ELR (cell line): ENCODE measurements around the gene GHITM.
"Not testable (repeated sequence)": the region's sequence is repeated elsewhere in the genome, so short reads cannot be mapped to it uniquely, and the experiment has no call there.

Experiments
- DNase-seq: peaks from one replicate; pipeline ENCODE4 v3.0.0-alpha.2; 2015; ENCODE audit warnings: low read depth

Gene GHITM

DNA sequence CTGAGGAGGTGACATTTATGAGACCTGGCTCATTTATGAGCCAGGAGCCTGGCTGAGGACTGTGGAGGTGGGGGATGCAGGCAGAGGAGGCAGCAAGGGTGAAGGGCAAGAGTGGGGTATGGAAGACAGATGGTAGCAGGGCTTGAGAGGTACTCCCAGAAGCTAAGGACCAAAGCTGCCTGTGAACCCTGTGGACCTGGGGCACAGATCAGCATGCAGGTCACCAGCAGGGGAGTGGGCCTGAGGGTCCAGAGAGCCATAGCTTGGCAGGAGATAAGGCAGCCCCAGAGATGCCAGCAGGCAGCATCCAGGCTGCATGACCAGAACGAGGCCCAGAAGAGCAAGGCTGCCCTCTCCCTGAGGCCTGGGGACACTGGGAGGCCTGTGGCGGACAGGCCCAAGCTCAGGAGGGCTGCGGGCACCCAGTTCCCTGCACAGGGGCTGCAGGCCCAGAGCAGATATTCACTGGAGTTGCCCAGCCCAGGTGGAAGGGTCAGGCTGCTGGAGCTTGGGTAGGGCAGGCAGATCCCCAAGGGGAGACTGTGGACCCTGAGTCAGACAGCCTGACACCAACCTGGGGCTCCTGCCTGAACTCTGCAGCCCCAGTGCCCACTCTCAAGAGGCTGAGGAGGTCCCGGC, 37.6 kb downstream of the GHITM start:
- DNase-seq = no peak

DNA sequence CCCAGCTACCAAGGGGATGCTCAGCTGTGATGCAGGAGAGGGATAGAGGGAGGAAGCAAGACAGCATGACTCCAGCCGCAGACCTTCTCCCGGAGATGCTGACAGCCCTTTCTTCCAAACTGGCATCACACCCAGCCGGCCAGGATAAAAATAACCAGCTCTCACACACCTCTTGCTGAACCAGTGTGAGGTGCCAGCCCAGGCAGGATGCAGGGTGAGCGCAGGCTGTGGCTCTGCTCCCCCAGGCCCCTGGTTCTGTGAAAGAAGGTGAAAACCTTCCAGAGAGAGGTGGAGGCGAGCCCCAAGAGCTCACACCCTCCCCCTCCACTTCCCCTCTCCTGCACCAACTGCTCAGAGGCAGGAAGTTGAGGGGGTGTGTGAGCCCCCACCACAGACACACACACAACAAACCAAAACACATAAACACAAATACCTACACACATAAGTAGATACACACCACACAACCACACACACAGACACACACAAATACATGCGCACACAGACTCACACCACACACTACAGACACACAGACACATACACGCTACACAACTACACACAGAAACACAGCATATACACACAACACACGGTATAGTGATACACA, 38.3 kb downstream of the GHITM start:
- no peak for DNase-seq

DNA sequence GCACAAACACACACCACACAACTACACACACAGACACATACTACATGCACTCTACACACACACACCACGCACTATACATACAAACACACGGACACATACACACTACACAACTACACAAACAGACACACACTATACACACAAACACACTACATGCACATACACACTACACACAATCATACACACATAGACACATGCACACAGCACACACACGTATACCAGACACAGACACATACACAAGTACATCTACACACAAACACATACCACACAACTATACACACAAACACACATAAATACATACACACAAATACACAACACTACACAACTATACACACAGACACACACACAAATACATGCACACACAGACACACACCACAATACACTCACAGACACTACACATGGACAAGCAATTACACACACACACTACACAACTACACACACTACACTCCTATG, 38.9 kb downstream of the GHITM start:
- DNase-seq = no peak

DNA sequence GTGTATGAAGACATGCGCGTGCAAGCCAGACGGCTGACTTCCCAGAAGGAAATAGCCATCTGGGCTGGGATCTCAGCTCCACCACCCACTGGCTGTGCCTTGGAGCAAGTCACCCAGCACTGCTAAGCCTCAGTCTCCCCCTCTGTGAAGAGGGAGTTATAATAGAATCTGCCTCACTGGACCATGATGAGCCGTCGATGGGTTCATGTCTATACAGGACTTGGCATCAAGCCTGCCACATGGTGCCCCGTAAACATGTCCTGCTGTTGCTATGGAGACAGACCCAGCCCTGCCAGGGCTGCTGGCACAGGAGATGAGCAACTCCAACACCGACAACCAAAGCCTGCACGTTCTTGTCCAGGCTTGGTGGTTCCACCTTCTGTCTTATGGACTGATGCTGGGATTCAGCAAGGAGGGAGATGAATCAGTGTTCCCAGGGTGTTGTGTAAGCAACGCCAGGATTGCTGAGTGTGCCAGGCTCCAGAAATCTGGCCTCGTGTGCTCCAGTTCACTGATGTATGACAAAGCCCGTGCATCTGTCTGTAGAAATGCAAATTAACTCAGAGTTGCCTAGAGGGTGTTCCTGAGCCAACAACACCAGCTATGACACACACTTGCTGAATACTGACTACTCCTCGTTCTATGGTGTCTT, 39.9 kb downstream of the GHITM start:
- peak; percentile 57 for DNase-seq

DNA sequence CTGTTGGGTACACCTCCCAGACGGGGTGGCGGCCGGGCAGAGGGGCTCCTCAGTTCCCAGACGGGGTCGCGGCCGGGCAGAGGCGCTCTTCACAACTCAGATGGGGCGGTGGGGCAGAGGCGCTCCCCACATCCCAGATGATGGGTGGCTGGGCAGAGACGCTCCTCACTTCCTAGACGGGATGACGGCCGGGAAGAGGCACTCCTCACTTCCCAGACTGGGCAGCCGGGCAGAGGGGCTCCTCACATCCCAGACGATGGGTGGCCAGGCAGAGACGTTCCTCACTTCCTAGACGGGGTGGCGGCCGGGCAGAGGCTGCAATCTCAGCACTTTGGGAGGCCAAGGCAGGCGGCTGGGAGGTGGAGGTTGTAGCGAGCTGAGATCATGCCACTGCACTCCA, 41.1 kb downstream of the GHITM start:
- DNase-seq = not testable (repeated sequence)

DNA sequence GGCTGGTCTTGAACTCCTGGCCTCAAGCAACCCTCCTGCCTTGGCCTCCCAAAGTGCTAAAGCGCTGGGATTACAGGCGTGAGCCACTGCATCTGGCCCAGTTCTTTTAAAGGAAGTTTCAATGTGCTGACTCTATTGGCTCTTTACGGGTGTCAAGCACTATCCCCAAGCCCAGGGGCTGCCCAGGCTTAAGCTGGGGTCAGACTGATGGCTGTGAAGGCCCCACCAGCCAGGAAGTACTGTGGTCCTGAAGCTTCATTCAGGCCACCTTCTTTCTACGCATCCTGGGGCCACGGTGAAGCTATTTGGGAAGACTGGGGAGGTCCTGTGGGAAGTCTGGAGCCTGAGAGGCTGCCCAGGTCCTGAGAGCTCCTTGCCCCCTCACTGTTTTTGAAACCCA, 42.3 kb downstream of the GHITM start:
- no peak for DNase-seq

DNA sequence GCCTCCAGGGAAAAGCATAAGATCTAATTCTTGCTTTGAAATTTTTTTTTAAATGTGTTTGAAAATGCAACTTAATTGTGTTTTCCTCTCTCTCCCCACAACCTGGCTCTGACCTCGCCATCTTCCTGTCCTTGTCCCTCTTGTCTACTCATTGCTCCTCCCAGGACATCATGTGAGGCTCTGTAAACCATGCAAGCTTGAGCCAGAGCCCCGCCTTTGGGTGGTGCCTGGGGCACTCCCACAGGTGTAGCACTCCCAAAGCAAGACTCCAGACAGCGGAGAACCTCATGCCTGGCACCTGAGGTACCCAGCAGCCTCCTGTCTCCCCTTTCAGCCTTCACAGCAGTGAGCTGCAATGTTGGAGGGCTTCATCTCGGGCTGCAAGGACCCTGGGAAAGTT, 45.2 kb downstream of the GHITM start:
- no peak for DNase-seq

DNA sequence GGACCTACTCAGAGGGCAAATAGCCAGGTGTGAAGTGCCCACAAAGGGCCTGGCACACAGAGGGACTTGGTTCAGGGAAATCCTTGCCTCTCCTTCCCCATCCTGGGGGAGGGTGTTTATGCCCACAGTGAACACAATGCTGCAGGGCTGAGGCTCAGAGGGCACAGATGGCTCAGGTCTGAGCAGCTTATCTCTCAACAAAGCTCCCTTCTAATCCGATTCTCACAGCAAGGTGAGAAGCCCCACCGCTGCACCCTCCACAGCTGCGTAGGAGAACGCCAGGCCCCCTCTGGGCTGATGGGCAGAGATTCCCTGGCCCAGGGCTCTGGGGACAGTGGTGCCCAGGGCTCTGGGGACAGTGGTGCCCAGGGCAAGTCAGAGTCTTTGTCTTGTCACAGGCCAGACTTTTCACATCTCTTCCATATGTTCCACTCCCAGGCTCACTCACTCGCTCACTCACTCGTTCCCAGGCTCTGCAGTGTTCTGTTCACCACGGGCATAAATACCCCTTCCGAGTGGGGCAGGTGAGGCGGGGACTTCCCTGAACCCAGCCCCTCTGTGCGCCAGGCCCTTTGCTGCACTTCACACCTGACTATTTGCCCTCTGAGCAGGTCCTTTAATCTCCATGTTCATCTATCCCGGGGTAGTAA, 46.3 kb downstream of the GHITM start:
- no peak for DNase-seq

DNA sequence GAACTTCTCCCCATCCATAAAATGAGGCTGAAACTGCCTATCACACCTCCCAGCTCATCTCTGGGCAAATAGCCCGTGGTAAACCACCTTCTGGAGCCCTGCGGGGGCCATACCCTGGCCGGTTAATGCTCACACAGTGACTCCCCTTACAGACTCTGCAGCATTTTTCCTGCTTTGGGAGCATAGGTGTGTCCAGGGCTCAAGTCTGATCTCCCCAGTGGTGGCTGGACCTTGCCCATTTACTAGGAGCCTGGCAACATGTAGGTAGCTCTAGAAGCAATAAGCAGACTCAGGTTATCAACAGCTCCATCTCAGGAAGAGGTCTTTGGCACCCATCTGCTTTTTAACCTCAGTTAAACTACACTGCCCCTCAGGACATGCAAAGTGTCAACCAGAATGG, 49.5 kb downstream of the GHITM start:
- no peak for DNase-seq

DNA sequence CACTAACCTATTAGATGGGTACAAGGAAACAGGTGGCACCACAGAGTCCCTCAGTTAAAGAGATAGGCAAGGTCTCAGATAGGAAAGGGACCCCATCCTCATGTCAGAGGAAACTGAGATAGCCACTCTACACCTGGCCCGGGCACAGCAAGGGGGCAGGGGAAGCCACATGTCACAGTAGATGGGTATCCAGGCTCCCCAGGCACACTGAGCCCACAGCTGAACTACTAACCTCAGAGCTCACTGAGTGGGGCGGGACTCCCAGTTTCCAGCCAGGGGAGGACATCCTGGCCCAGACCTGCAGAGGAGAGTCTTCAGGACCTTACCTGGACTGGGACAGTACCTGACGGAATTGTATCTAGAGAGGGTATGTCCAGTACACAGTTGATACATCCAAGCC, 51.3 kb downstream of the GHITM start:
- no peak for DNase-seq

DNA sequence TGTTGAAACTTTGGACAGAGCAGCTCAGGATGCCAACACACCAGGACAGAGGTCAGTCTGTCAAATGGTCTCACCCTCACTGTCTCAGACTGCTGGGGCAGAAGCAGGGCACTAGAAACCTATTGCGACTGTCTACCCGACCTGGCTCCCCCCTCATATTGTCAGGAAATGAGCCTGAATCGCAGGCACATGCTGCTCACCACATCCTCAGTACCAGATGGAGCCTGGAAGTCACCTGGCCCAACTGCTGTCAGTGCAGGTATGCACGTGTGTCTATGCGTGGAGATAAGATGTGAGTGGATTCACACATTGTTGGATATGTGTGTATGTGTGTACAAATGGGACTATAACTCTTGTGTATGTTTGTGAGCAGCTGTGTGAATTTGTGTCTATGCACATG, 51.8 kb downstream of the GHITM start:
- no peak for DNase-seq

DNA sequence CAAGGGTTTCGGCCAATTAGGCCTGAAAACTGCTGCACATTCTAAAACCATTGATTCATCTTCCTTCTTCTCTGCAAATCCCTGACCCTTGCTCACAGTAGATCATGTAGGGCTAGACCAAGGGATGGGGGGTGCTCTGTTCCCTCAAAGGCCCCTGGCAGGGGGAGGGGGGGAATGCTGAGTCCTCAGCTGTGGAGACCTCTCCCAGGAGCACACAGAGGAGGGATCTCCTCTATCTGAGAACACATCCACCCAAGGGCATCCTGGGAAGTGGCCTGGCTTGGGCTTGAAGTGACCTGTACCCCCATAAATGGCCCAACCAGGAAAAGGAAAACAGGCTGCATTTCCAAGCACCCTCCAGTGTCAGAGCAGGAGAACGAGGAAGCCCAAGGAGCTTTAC, 54.0 kb downstream of the GHITM start:
- DNase-seq = no peak

DNA sequence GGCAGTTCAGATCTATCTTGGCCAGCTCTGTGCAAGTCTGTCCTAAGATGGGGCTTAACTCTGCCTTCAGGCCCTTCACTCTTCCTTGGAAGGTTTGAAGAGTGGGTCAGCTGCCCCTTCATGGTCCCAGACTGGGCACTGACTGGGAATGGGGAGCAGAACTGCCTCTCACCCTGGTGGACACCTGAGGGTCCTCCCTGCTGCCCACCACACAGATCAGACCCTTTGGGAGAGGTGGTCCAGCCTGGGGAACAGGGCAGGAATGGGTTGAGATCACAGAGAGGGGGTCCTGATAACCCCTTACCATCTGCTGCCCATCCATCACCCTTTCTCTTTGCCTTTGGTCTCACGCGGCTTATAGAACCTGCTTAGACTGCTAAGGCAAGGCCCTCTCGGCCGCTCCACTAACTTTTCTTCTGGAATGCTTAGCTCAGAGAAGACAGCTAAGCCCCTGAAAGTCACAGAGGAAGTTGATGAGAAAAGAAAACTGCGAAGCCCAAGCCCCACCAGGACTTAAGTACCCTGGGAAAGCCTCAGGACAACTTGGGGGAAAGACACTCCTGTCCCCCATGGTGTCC, 54.6 kb downstream of the GHITM start:
- no peak for DNase-seq

DNA sequence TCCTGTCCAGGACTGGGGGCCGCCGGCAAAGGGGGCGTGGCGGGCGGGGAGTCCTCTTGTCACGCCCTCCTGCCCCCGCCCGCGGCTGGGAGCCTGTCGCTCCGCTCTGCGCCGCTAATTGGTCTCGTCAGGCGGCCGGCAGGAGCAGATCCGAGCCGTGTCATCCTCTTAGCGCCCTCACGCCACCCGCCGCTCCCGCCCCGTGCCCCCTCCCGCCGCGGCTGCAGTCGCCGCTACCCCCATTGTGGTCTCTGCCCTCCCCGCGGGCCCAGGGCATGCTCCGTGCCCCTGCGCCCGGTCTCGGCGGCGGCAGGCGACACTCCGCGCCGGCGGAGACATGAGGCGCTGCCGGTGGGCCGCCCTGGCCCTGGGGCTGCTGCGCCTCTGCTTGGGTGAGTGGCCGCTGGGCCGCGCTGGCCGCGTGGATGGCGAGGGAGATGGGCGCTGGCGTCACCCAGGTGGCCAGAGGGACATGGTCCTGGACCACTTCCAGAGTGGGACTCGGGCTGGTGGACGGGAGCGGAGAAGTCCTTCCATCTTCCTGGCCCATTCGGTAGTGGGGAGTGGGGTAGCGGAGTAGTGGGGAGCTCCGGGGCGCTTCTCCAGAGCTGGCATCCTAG, 55.2 kb downstream of the GHITM start, which contains the start of gene CDHR1:
CDHR1 (plus strand) TSS at position 114 of the 620 bp plus-strand sequence; CDS start at position 338, 224 bp downstream.
- DNase-seq = peak; percentile 16

DNA sequence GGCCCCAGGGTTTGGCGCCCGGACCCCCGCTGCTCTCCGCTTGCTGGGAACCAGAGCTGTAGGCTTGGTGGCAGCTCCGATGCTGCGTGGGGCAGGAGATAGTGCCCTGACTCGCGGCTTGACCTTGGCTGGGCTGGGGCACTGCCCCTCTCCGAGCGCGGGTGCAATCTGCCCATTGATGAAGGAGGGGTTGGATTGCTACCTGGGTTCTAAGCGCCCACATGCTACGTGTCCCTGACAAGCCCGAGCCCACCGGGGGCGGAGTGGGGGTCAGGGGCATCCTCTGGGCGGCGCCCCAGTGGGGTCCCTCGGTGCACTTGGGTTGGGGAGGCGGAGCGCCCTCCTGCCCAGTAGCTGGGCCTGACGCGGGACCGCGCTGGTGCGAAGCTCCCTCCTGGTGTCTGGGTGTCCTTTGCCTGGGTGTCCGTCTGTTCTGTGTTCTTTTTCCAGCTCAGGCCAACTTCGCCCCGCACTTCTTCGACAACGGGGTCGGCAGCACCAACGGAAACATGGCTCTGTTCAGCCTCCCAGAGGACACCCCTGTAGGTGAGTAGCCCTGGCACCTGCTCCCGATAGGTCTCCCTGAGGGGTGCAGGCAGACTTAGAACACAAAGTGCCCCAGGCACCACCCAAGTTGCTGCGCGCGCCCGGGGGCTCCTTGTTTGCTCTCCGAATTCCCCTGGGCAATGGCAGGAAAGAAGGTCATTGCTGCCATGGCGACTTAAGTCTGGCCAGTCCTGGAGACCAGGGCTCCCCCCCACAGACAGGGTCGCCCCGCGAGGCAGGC, 55.9 kb downstream of the GHITM start:
- no peak for DNase-seq

DNA sequence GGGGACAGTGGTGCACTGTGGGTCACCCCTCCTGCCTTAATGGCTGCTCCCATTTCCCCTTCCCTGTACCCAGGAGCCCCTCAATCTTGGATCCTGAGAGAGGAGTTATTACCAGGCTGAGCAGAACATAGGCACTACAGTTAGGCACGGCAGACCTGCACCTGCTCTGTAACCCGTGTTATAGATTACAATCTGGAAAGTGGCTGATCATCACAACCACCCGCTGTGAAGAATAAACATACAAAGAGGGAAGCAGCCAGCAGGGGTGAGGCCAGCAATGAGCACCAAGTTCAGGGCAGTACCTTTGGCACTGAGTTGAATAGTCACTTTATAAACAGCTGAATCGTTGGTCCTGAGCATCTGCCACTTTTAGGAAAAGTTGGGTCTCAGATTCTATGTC, 56.8 kb downstream of the GHITM start:
- DNase-seq = peak; percentile 4

DNA sequence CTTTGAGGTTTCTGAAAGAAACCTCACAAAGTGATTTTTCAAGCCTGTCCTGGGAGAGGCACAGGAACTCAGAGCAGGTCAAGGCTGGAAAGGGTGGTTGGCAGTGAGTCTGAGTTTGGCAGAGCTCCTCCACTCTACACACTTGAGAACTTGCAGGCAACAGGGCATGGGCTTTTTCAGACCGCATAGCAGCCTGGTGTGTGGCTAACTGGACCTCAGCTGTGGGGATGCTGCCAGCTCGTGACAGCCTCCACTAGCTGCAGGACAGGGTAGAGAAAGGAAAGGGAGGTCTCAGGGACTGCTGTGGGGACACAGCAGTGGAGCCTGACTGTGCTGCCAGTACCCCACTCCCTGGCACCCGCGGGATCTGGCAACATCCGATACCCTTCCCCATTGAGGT, 57.6 kb downstream of the GHITM start:
- no peak for DNase-seq

DNA sequence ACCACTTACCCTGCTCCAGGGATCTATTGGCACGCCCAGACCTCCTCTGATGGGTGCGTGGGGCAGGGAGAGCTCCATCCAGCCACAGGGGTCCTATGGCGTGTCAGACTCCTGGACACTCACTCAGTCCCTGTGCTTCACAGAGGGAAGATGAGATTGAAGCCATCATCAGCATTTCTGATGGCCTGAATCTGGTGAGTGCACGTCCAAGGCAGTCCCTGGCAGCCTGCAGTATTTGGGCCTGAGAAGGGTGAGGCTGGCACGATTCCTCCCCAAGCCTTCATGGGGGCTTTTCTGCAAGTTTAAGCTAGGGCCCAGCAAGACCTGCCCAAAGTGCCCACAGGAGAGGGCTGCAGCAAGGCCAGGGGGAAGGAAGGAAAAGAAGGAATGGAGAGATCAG, 58.3 kb downstream of the GHITM start:
- DNase-seq = no peak

DNA sequence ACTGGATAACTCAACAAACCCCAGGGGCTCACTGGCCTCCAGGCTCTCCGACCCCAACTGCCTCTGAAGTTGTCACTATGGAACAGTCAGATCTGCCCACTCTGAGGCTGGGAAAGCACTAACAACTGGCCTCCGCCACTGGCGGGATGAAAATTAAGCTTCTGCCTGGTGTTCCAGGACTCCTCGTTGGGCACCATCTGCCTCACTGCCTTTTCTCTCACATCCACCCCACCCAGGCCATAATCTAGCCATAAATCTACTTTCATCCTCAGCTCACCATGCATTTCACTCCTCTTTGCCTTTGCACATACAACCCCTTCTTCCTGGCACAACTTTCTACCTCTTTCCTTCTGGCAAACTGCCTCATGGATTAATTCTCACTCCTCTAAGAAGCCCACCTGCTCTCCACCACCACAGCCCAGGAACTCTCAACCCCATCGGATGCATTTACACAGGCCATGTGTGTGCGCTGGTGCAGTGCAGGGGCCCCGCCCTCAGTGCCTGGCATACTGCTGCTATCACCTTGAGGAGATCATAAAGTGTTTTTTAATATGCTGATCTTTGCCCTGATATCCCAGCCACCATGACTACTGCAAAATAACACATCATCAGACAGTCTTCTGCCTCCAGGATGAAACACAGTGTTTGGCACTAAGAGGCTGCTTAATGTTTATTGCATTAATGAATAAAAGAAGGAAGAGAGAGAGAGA, 59.1 kb downstream of the GHITM start:
- no peak for DNase-seq

DNA sequence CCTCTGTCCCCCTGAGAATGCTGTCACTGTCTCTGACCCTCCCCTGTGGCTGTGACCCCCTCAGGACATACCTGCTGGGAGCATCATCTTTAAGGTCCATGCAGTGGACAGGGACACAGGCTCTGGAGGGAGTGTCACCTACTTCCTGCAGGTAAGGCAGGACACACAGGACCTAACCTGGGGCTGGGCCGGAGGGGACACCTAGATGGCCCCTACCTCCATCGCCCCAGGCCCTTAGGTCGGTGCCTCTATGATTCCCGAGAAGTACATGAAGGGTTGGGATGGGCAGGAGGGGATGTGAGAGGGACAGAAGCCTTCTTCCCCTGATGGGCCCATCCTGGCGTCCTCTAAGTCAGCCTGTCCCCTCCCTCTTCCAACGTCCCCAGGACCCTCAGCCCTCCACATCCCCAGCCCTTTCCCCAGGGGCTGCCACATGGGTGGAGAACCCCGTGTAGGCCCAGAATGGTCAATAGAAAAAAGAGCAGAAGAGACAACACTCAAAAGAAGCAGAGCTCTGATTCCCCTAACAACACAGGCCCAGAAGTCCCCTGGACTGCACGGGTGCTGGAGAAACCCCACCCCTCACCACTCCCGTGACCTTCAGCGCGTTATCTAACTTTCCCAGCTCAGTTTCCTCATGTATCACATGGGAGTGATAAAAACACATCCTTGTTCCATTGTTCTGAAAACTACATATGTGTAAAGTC, 61.4 kb downstream of the GHITM start:
- DNase-seq = no peak
